Stimulated activated naive CD4-positive, alpha-beta T cell (primary cell): ENCODE measurements around the gene KPNB1.
A peak's percentile ranks its signal among the peaks of the same experiment; 100 is the strongest.

Experiments used
- DNase-seq, 6 experiments: peaks; one replicate each; lab custom pipeline; 2025; lab: John Stamatoyannopoulos, UW

Gene KPNB1

DNA sequence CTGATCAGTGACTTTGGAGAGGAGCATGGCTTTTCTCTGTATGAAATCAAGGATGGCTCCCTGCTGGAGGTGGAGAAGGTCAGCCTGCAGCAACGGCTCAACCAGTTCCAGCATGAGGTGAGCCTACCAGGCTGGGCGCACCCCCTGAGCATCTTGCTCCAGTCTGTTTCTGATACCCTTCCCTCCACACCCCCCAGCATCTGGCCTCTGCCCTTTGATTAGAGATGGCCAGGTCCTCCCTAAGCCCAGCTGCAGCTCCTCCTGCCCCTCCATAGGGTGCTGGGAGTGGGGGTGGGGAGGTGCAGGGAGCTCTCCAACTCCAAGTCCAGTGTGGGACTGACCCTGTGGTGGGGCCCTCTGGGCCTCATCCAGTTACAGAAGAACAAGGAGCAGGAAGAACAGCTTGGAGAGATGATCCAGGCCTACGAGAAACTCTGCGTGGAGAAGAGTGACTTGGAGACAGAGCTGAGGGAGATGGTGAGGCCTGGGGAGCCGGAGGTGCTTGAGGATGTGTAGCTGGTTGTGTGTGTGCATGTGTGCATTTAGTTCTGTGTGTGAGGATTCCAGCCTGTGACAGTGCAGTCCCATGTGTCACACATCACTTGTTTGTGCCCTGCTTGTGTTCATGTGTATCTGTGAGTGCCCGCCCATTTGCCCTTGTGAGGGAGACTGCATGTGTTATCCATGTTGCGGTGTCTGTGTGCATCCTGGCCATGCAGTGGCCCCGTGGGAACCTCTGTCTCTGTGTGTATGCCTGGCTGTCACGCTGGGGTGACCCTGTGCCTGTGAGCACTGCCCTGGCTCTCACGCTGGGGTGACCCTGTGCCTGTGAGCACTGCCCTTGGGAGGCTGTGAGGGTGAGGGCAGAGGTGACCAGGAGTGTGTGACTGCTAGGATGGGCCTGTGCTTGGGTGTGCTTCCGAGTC lies 47.3 kb downstream of the KPNB1 start:
- no peak for DNase-seq

DNA sequence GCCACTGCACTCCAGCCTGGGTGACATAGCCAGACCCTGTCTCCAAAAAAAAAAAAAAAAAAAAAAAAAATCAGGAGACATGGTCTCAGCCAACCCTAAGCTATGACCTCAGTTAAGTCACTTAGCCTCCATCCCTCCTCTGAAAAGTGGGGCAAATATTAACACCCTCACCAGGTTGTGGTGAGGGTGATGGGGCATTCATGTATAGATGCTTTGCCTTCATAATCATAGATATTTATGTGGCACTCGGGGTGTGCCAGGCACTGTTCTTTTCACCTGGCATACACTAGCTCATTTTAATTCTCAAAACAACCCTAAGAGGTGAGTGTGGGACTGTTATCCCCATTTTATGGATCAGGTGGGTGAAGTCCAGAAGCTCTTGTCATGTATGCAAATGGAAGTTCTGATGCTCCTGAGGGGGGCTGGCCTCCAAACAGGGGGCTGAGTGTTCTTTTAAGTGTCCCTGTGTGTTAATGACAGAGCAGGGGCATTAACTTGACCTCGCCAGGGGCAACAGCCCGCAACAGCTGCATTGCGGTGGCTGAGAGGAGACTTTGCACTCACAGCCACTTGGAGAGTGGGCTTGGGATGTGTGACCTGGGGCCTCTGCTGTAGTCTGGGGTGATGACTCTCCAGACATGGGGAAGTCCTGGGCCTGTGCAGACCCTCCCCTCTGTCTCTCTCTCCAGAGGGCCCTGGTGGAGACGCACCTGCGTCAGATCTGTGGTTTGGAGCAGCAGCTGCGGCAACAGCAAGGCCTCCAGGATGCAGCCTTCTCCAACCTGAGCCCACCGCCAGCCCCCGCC lies 48.4 kb downstream of the KPNB1 start:
- DNase-seq = no peak

DNA sequence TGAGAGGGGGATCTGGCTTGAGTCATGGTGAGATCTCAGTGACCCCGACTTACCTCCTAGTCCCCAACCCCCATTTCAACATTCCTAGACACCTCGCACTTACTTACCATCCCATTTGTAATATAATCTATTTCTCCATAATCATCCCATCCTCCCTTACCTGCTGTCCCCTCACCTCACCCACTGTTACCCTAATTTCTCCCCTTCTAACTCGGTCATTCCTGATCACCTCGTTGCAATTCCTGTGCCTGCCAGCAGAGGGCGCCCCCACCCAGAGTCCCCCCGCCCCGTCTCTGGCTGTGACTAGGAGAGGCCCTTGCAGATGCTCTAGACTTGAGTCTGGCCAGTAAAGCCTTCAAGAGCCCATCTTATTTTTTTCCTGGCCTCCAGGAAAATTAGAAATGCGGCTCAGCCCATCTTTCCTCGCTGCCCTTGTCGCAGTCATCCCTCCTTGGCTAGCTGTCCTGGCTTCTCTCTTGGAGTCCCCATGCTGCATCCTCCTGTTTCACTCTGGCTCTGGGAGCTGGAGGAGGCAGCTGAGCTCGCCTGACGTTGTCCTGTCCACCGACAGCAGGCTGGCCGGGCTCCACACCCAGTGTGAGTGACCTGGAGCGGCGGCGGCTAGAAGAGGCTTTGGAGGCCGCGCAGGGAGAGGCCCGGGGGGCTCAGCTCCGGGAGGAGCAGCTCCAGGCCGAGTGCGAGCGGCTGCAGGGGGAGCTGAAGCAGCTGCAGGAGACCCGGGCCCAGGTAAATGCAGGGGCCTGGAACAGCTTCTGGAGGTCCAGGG lies 49.2 kb downstream of the KPNB1 start:
- DNase-seq = peak; percentile 33 to 82 (median 60)

DNA sequence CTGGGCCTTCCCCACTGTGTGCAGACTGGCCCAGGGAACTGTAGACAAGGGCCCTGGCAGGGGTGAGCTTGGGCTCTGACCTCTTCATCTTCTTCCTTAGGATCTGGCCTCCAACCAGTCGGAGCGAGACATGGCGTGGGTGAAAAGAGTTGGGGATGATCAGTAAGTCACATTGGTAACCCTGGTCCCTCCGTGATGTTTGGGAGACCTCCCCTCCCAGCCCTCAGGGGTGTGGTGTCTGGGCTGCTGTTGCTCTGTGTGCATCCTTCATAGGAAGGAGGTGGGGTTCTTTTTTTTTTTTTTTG lies 49.8 kb downstream of the KPNB1 start:
- no peak for DNase-seq

DNA sequence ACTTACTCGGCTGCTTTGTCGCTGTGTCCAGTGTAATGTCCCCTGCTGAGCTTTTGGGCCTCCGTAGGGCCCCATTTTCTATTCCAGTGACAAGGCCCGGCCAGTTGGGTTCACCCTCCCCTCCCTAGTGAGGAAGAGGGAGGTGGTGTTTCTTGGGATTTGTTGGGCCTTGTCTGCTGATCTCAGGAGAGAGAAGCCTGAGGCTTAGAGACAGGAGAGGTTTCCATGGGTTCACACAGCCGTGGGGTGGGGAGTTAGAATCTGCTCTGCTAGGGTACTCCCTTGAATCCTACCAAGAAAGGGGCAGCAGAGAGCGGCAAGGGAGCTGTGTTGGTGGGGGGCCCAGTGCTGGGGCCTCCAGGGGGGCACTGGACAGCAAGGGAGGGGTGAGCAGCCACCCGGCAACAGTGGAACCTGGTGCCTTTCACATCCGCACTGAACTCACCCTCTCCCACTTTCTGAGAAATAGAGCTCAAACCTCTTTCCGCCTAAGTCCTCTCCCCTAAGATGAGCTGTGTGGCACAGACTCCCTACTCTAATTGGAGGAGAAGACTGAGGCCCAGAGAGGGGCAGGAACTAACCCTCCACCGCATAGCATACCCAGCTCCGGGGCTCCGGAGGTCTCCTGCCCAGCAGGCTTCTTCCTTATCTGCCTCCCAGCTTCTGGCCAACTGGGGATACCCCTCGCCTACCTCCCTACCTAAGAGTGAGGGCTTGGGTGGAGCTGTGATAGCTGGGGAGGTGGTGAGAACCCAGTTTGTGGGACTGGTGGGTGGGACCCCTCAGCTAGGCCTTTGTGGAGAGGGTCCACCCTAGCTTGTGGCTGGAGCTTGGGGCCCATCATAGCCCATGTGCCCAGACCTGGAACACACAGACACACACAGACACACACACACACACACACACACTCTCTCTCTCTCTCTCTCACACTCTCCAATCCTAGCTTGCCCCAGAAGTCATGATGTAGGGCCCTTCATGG lies 51.0 kb downstream of the KPNB1 start:
- no peak for DNase-seq

DNA sequence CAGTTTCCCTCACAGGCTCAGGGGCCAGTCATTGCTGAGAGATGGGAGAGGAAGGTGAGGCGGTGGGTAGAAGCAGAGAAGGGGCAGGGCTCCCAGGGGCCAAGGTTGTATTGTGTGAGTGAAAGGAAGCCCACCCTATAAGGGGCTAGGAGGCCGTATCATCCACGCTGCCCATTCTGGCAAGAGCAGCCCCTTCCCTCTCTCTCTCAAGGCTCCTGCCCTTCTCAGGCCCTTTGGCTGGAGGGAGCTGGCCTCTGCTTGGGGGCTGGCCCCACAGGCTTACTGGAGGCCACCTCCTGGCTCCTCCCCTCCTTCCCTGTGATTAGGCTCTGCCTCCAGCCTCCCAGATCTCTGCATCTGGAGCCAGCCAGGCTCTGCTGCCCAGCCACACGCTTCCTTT lies 51.9 kb downstream of the KPNB1 start:
- no peak for DNase-seq

DNA sequence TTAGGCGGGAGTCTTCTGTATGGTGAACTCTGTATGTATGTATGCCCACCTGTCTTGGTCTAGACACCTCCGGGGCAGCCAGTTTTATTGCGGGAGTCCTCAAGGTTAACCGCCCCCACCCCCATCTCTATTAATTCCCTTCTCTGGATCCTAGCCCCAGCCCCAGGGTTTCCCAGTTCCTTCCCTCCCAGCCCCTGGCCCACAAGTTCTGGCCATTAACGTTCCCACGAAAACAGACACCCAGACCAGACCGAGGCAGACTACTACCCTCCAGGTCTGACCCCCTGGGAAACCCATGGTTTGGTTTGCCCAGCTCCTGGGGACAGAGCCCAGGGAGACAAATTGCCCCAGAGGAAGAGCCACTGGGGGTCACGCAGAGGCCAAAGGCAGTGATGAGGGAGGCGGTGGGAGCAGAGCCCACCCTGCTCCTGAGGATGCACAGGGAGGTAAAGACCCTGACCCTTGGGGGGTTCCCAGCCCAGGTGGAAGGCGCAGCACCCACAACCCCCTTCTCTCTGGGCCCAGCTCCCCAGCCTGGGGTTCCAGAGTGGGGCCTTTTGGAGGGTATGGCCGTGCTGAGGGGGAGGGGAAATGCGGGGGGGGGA lies 52.8 kb downstream of the KPNB1 start:
- DNase-seq = no peak

DNA sequence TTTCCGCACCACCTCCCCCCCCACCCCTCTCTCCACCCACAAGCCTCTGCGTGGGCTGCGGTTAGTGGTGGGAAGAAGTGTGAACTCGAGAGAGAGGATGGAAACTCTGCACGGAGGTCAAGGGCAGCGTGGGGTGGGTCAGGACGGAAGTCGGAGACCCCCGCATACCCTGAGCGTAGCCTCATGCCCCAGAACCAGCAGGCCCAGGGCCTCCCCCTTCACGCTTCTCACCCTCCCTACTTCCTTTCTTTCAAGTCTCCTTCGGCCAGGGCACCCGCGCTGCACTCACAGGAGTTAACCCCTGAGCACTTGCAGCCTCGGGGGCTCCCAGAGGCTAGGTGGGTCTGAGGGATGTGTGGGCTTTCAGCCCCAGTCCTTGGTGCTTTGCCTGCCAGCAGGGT lies 53.5 kb downstream of the KPNB1 start:
- peak in 2 of 6 experiments; percentile 19 to 25 for DNase-seq

DNA sequence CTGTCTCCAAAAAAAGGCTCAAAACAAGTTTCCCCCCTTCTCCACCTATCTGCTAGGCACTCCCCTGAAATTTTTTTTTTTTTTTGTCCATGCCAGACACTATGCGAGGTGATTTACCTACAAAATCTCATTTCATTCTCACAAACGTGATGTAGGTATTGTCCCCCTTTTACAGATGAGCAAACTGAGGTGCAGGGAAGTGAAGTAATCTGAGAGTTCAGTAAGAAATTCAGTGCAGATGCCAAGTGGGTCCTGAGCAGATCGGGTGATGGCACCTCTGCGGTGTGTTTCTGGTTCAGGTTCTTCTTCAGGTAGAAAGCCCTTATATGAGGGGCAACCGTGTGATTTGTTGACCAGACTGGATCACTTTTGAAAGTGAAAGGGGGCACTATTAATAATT lies 54.0 kb downstream of the KPNB1 start:
- DNase-seq = no peak

DNA sequence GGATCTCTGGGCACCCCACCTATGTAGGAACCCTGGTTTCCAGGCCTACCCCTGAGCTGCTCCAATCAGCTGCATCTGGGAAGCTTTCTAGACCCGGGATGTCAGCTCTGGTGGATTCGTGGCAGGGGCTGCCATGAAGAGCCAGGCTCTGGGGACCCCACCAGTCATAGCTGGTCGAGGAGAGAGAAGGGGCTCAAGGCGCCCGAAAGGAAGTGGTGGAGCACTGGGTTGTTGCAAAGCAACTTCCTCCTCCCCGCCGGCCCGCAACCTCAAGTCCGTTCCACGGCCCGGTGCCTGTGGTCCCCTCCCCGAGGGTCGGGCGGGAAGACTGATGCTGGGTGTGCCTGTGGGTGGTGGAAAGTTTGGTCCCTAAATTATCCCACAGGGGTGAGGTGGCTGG lies 54.4 kb downstream of the KPNB1 start:
- no peak for DNase-seq

DNA sequence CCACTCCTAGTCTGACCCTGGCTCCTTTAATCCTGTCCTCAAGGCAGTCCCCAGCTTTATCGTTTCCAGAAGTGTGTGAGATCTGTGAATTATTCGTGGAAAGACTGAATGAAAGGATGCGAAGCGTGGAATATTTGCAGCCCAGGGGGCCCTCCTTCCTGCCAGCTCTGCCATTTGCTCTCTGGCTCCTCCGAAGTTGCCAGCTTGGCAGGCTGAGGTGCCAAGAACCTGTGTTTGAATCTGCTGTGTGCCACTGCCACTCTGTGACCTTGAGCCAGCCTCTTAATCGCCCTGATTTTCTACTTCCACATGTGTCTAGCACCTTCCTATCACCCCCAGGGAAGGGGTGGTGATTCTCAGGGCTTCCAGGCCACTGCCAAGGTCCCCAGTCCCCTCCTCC lies 55.0 kb downstream of the KPNB1 start:
- DNase-seq = no peak

DNA sequence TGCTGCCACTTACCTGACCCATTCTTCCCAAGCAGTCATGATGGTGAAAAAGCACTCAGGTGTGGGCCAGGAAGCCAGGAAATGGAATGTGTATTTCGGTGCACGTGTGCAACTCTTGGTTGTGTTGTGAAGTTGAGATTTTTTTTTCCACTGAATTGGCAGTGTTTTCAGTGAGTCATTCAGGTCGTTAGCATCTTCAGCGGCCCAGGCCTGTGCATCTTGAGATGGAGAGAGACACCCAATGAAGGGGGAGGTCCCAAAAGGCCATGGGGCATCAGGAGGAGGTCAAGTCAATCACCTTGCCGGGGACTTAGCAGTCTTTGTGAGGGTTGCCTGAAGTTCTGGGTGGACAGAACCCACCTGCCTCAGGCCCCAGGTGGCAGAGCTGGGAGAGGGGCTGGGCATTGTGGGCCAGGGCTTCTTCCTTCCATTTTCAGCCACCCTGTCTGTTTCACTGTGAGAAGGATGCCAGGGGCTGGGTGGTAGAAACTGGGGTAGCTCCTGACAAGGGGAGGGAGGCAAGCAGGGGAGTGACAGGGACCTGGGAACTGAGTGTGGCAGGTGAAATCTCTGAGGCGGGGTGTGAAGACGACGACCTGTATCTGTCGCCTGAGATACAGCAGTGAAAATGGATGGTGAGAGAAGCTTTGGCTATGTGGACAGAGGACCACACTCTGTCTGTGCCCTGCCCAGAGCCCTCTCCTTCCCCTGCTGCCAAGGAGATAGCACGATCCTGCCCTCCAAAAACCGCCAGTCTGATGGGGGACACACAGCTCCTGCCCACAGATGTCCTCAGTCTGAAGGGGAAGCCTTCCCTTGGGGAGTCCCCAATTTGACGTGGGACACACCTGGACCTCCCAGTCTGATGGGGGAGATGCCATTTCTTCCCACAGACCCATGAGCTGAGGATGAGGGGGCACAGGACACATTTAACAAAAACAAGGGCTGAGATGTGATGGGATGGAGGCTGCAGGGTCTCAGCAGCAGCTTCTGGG lies 56.1 kb downstream of the KPNB1 start:
- DNase-seq = peak in 1 of 6 experiments; percentile 31

DNA sequence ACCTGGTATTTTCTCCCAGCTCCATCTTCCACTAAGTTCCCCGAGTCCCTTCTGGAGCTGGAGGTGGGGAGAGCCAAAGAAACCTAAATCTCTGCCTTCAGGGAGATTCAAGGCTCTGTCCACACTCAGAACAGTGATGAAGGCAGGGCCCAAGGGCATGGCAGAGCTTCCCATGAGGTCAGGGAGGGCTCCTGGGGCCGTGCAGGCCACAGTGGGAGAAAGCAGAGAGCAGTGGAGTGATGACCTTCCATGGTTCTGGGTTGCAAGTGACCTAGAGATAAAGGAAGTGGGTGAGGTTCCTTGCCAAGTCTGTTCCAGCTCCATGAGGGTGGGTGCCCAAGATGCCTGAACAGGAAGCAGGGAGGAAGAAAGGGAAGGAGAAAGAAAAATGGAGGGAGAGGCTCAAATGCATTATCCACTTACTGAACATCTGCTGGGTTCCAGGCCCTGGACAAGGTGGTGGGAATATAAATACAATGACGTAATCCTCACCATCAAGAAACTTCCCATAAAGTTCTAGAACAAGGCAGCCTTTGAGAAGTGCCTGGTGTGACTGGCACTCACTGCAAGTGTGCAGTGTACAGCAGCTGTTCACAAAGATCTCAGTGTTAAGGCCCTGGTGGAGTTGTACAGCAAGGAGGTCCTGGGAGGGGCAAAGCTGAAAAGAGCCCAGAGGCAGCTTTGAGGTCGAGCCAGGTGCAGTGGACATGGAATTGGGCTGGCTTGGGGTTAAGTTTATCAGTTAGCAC lies 57.5 kb downstream of the KPNB1 start:
- DNase-seq = no peak

DNA sequence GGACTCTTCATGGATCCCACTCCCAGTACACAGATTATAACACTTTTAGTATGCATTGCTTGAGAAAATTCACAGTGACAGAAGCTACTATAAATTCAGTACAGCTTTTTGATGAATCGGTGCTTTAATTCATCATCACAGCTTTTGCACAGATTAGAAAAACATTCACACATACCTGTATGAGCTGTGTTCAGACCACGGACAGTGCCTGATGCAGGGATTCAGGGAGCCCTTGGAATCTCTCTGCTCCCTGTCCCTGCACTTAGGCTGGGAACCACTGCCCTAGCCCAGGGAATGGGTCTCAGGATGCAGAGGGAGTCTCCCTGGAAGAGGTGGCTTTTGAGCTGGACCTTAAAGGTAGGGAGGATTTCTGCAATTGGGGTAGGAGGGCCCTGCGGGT lies 58.2 kb downstream of the KPNB1 start:
- no peak for DNase-seq

DNA sequence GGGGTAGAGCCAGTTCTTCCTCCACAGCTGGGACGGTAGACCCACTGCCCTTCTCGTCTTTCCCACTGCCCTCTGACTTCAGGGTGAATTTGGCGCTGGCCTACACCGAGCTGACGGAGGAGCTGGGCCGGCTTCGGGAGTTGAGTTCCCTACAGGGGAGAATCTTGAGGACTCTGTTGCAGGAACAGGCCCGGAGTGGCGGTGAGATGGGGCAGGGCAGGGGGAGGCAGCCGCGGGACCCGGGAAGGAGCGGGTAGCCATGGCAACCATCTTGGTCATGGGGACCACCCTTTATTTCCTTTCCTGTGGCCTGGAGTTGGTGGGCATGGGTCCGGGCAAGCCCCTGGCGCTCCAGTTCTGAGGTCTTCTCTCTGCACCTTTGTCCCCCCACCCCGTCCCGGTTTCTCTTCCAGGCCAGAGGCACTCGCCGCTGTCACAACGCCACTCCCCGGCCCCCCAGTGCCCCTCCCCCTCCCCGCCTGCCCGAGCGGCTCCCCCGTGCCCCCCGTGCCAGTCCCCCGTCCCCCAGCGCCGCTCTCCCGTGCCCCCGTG lies 58.7 kb downstream of the KPNB1 start:
- DNase-seq = no peak

DNA sequence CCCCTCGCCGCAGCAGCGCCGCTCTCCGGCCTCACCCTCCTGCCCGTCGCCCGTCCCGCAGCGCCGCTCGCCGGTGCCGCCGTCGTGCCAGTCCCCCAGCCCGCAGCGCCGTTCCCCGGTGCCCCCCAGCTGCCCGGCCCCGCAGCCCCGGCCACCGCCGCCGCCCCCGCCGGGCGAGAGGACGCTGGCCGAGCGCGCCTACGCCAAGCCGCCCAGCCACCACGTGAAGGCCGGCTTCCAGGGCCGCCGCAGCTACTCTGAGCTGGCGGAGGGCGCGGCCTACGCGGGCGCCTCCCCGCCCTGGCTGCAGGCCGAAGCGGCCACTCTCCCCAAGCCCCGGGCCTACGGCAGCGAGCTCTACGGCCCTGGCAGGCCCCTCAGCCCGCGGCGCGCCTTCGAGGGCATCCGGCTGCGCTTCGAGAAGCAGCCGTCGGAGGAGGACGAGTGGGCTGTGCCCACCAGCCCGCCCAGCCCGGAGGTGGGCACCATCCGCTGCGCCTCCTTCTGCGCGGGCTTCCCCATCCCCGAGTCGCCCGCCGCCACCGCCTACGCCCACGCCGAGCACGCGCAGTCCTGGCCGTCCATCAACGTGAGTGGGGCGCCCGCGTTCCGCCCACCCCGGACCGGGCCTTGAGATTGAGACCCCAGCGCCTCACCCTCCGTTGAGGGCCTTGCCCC lies 59.3 kb downstream of the KPNB1 start:
- no peak for DNase-seq

DNA sequence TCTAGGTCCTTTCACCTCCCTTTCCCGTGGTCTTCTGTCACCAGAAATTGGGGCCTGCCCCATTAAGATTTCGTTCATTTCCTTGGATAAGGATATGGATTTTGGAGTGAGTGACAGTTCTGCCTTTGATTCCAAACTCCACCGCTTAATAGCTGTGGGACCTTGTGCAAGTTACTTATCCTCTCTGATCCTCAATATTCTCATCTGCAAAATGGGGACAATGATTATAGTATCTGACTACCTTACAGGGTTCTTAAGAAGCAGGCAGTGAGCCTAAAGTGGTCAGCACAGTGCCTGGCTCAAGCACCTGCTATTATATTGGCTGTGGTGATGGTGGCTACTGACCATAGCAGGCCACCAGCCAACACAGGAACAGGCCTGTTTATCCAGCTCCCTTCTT lies 59.9 kb downstream of the KPNB1 start:
- DNase-seq = no peak
